ENCODE data around the gene MIOS. TPM values are rescaled to one million over a fixed set of nuclear protein-coding genes. Genes with fewer than 3 reads are reported as not detected.

MIOS gene
- total RNA-seq, 1 donor from 2014 or later, result 37.9 TPM

GRCh38 chr7:7640221-7641128 is 73.8 kb downstream of the MIOS start, which contains the start of gene UMAD1:
TSS of gene UMAD1 (plus strand) at chr7:7640752. CDS start at chr7:7673372, 32,620 bp downstream.
- H3K9me3 Mint-ChIP-seq, result no peaks in the 10 kb centered on the region
- peaks cover 38% of the 10 kb centered on the region for H3K4me1 Mint-ChIP-seq
- H3K4me3 Mint-ChIP-seq, result peak within 1 kb of the TSS; percentile 93
- no peaks in the 10 kb centered on the region for H3K27me3 Mint-ChIP-seq (ENCODE audit: low read depth)
- peak; percentile 85 for DNase-seq (ENCODE audit: low read depth, low spot score)
- H3K27ac Mint-ChIP-seq (ENCODE audit: unreplicated experiment), result peak within 1 kb of the TSS; percentile 98
- peaks cover 10% of the 10 kb centered on the region for H3K36me3 Mint-ChIP-seq (ENCODE audit: low read depth)
- no peak for TF ChIP-seq CTCF (conservative IDR thresholded peaks at IDR 0.05)

GRCh38 chr7:7641129-7641663 is 74.5 kb downstream of the MIOS start:
- no peaks in the 10 kb centered on the region for H3K9me3 Mint-ChIP-seq
- H3K27me3 Mint-ChIP-seq (ENCODE audit: low read depth), result no peaks in the 10 kb centered on the region
- H3K4me3 Mint-ChIP-seq, result peak overlapping the region; percentile 93
- peaks cover 38% of the 10 kb centered on the region for H3K4me1 Mint-ChIP-seq
- peak; percentile 4 for DNase-seq (ENCODE audit: low read depth, low spot score)
- peak overlapping the region; percentile 83 for H3K27ac Mint-ChIP-seq (ENCODE audit: unreplicated experiment)
- TF ChIP-seq CTCF (conservative IDR thresholded peaks at IDR 0.05), result no peak
- H3K36me3 Mint-ChIP-seq (ENCODE audit: low read depth), result peaks cover 11% of the 10 kb centered on the region

GRCh38 chr7:7642081-7642480 is 75.4 kb downstream of the MIOS start:
- Mint-ChIP-seq H3K4me3 (peak overlapping the region; percentile 93), H3K4me1 (peaks cover 38% of the 10 kb centered on the region), H3K36me3 (ENCODE audit: low read depth) (peaks cover 8% of the 10 kb centered on the region), H3K27me3 (ENCODE audit: low read depth) (no peaks in the 10 kb centered on the region), H3K27ac (ENCODE audit: unreplicated experiment) (no peak overlapping the region), H3K9me3 (no peaks in the 10 kb centered on the region)
- DNase-seq (ENCODE audit: low read depth, low spot score), result no peak
- TF ChIP-seq CTCF (conservative IDR thresholded peaks at IDR 0.05), result no peak

GRCh38 chr7:7647495-7648036 is 80.9 kb downstream of the MIOS start:
- H3K4me3 Mint-ChIP-seq, result no peak overlapping the region
- TF ChIP-seq CTCF (conservative IDR thresholded peaks at IDR 0.05), result no peak
- no peaks in the 10 kb centered on the region for H3K27me3 Mint-ChIP-seq (ENCODE audit: low read depth)
- no peak for DNase-seq (ENCODE audit: low read depth, low spot score)
- peaks cover 11% of the 10 kb centered on the region for H3K4me1 Mint-ChIP-seq
- no peak overlapping the region for H3K27ac Mint-ChIP-seq (ENCODE audit: unreplicated experiment)
- H3K36me3 Mint-ChIP-seq (ENCODE audit: low read depth), result peaks cover 8% of the 10 kb centered on the region
- no peaks in the 10 kb centered on the region for H3K9me3 Mint-ChIP-seq

- peaks cover 9% of the 10 kb centered on the region for H3K4me1 Mint-ChIP-seq
Measured at GRCh38 chr7:7650682-7651206, 84.1 kb downstream of the MIOS start.

More at GRCh38 chr7:7650682-7651206, 84.1 kb downstream of the MIOS start:
- Mint-ChIP-seq H3K9me3 (no peaks in the 10 kb centered on the region), H3K27me3 (ENCODE audit: low read depth) (no peaks in the 10 kb centered on the region), H3K27ac (ENCODE audit: unreplicated experiment) (no peak overlapping the region), H3K4me3 (no peak overlapping the region), H3K36me3 (ENCODE audit: low read depth) (peaks cover under 1% of the 10 kb centered on the region)
- no peak for DNase-seq (ENCODE audit: low read depth, low spot score)
- TF ChIP-seq CTCF (conservative IDR thresholded peaks at IDR 0.05), result no peak
